ENCODE data around the gene OVOL2. TPM values are rescaled to one million over a fixed set of nuclear protein-coding genes. Genes with fewer than 3 reads are reported as not detected.

OVOL2 gene
- total and polyA plus RNA-seq, 2 experiments from 2014 or later, result not detected

- in situ Hi-C loops (cut with MboI), result no loop called here
- H3K36me3 ChIP-seq (ENCODE audit: low read depth), result no peaks in the 10 kb centered on the region
- 88 to 91% methylated on average over 7 of the region's 7 CpGs for WGBS, 2 experiments (ENCODE audit: low coverage in 1 of 2, low lambda C conversion rate in 2 of 2, missing lambda C conversion rate in 2 of 2)
- no peaks in the 10 kb centered on the region for H3K27me3 ChIP-seq (replicated peaks; ENCODE audit: insufficient read depth)
- H3K9me2 ChIP-seq (ENCODE audit: insufficient read depth), result no peaks in the 10 kb centered on the region
- no peak for DNase-seq
- H2AFZ ChIP-seq, result no peak overlapping the region
- no peaks in the 10 kb centered on the region for H3K9me3 ChIP-seq (ENCODE audit: low read depth)
- peaks cover 3% of the 10 kb centered on the region for H3F3A ChIP-seq (ENCODE audit: insufficient read depth)
- no peak overlapping the region for H3K4me2 ChIP-seq (ENCODE audit: unreplicated experiment)
- no peak overlapping the region for H3K4me3 ChIP-seq
- H3K27ac ChIP-seq, result no peak overlapping the region
- H3K9ac ChIP-seq, result no peak overlapping the region
- no peak for TF ChIP-seq EZH2 (IDR thresholded peaks at IDR 0.05; ENCODE audit: insufficient read depth, poor library complexity, severe bottlenecking)
- TF ChIP-seq EZH2phosphoT487 (IDR thresholded peaks at IDR 0.05; ENCODE audit: insufficient read depth, low read depth), result no peak
- peaks cover 2% of the 10 kb centered on the region; the same call in 1 of the 2 replicates for H3K4me1 ChIP-seq (ENCODE audit: insufficient read depth)
- H4K20me1 ChIP-seq (ENCODE audit: insufficient read depth), result no peaks in the 10 kb centered on the region
- no peaks in the 10 kb centered on the region for H3K79me2 ChIP-seq (ENCODE audit: insufficient read depth)
Measured at GRCh38 chr20:18006684-18007083, 51.0 kb downstream of the OVOL2 start.

DNA sequence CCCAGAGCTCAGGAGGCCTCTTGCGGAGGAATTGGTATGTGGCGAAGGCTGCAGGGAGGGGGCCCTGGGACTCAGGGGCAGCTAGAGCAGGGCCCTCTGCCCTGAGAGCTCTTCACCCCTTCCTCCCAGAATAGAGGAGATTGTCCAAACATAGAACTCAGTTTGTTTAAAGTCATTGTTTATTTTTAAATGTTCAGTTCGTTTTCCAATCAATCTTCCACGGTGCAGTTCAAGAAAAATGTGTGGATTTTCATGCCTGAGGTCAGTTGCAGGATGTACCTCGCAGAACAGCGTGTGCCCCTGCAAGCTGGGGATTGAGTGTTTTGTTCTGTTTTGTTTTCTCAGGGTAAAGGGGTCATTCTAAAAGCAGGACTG is 51.7 kb downstream of the OVOL2 start:
- TF ChIP-seq EZH2 (IDR thresholded peaks at IDR 0.05; ENCODE audit: insufficient read depth, poor library complexity, severe bottlenecking) (no peak), EZH2phosphoT487 (IDR thresholded peaks at IDR 0.05; ENCODE audit: insufficient read depth, low read depth) (no peak)
- no peaks in the 10 kb centered on the region for H3K9me3 ChIP-seq (ENCODE audit: low read depth)
- H4K20me1 ChIP-seq (ENCODE audit: insufficient read depth), result no peaks in the 10 kb centered on the region
- H3K9ac ChIP-seq, result no peak overlapping the region
- H3K27me3 ChIP-seq (replicated peaks; ENCODE audit: insufficient read depth), result no peaks in the 10 kb centered on the region
- no peak for DNase-seq
- no peaks in the 10 kb centered on the region for H3K79me2 ChIP-seq (ENCODE audit: insufficient read depth)
- peaks cover 3% of the 10 kb centered on the region; the same call in 1 of the 2 replicates for H3K4me1 ChIP-seq (ENCODE audit: insufficient read depth)
- H3K9me2 ChIP-seq (ENCODE audit: insufficient read depth), result no peaks in the 10 kb centered on the region
- in situ Hi-C loops (cut with MboI), result no loop called here
- no peak overlapping the region for H3K4me2 ChIP-seq (ENCODE audit: unreplicated experiment)
- H3K27ac ChIP-seq, result no peak overlapping the region
- H3K36me3 ChIP-seq (ENCODE audit: low read depth), result no peaks in the 10 kb centered on the region
- WGBS, 2 experiments (ENCODE audit: low coverage in 1 of 2, low lambda C conversion rate in 2 of 2, missing lambda C conversion rate in 2 of 2), result 85 to 87% methylated on average over 6 of the region's 6 CpGs
- no peak overlapping the region for H3K4me3 ChIP-seq
- H2AFZ ChIP-seq, result no peak overlapping the region
- peaks cover 10% of the 10 kb centered on the region for H3F3A ChIP-seq (ENCODE audit: insufficient read depth)

DNA sequence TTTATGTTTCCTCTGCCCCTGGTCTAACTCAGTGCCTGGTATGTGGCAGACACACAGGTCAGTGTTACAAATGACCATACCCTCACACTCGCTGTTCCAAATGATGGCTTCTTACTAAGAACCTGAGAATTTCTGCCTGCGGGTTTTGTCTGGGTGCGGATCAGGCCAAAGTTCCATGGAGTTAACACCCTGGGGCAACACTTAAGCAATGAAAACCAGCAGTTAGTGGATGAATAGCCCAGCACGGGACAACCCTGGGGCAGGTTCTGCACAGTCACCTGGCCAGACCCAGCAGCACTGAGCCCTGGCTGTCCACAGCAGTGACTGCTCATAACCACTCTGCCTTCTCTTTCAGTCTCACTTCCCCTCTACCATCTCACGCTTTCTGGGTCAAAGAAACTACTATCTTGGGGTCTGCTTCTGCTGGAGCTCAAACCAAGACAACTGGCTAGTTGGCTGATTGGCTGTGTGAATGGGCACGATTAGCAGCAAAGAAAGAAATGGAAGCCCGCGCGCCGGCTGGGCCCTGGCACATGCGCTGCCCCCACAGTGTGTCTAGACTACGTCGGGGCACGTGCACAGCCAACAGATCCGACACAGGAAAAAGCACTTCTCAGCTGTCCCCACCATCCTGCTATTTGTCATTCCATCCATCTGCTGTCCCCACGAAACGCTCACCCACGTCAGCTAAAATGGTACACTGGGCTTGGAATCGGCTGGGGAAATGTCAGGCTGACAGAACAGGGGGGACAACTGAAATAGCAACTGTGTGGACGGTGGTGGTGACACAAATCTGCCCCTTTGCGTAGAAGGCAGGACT is 52.3 kb downstream of the OVOL2 start:
- H3K9me3 ChIP-seq (ENCODE audit: low read depth), result no peaks in the 10 kb centered on the region
- no peak overlapping the region for H3K4me3 ChIP-seq
- H3K4me2 ChIP-seq (ENCODE audit: unreplicated experiment), result no peak overlapping the region
- no peaks in the 10 kb centered on the region for H3K27me3 ChIP-seq (replicated peaks; ENCODE audit: insufficient read depth)
- TF ChIP-seq EZH2phosphoT487 (IDR thresholded peaks at IDR 0.05; ENCODE audit: insufficient read depth, low read depth) (no peak), EZH2 (IDR thresholded peaks at IDR 0.05; ENCODE audit: insufficient read depth, poor library complexity, severe bottlenecking) (no peak)
- H2AFZ ChIP-seq, result no peak overlapping the region
- H3K36me3 ChIP-seq (ENCODE audit: low read depth), result no peaks in the 10 kb centered on the region
- peaks cover 3% of the 10 kb centered on the region; the same call in 1 of the 2 replicates for H3K4me1 ChIP-seq (ENCODE audit: insufficient read depth)
- in situ Hi-C loops (cut with MboI), result no loop called here
- no peak overlapping the region for H3K9ac ChIP-seq
- peaks cover 14% of the 10 kb centered on the region for H3F3A ChIP-seq (ENCODE audit: insufficient read depth)
- H3K79me2 ChIP-seq (ENCODE audit: insufficient read depth), result no peaks in the 10 kb centered on the region
- no peaks in the 10 kb centered on the region for H3K9me2 ChIP-seq (ENCODE audit: insufficient read depth)
- DNase-seq, result no peak
- no peak overlapping the region for H3K27ac ChIP-seq
- H4K20me1 ChIP-seq (ENCODE audit: insufficient read depth), result no peaks in the 10 kb centered on the region
- 89 to 91% methylated on average over 21 of the region's 21 CpGs for WGBS, 2 experiments (ENCODE audit: low coverage in 1 of 2, low lambda C conversion rate in 2 of 2, missing lambda C conversion rate in 2 of 2)

- H3K79me2 ChIP-seq (ENCODE audit: insufficient read depth), result no peaks in the 10 kb centered on the region
- no peak overlapping the region for H2AFZ ChIP-seq
- peaks cover 3% of the 10 kb centered on the region; the same call in 1 of the 2 replicates for H3K4me1 ChIP-seq (ENCODE audit: insufficient read depth)
- in situ Hi-C loops (cut with MboI), result no loop called here
- WGBS, 2 experiments (ENCODE audit: low coverage in 1 of 2, low lambda C conversion rate in 2 of 2, missing lambda C conversion rate in 2 of 2), result 70 to 71% methylated on average over 8 of the region's 8 CpGs
- no peaks in the 10 kb centered on the region for H3K9me2 ChIP-seq (ENCODE audit: insufficient read depth)
- H3F3A ChIP-seq (ENCODE audit: insufficient read depth), result peaks cover 14% of the 10 kb centered on the region
- H3K27me3 ChIP-seq (replicated peaks; ENCODE audit: insufficient read depth), result no peaks in the 10 kb centered on the region
- H4K20me1 ChIP-seq (ENCODE audit: insufficient read depth), result no peaks in the 10 kb centered on the region
- no peaks in the 10 kb centered on the region for H3K9me3 ChIP-seq (ENCODE audit: low read depth)
- H3K27ac ChIP-seq, result no peak overlapping the region
- H3K4me2 ChIP-seq (ENCODE audit: unreplicated experiment), result no peak overlapping the region
- H3K4me3 ChIP-seq, result no peak overlapping the region
- no peak overlapping the region for H3K9ac ChIP-seq
- DNase-seq, result no peak
- TF ChIP-seq EZH2phosphoT487 (IDR thresholded peaks at IDR 0.05; ENCODE audit: insufficient read depth, low read depth) (no peak), EZH2 (IDR thresholded peaks at IDR 0.05; ENCODE audit: insufficient read depth, poor library complexity, severe bottlenecking) (no peak)
- no peaks in the 10 kb centered on the region for H3K36me3 ChIP-seq (ENCODE audit: low read depth)
Measured at GRCh38 chr20:18004384-18005031, 53.2 kb downstream of the OVOL2 start.

Measured in GM23248 (cell line).